Measurements from ENCODE around the gene CTIF.

Gene CTIF

DNA sequence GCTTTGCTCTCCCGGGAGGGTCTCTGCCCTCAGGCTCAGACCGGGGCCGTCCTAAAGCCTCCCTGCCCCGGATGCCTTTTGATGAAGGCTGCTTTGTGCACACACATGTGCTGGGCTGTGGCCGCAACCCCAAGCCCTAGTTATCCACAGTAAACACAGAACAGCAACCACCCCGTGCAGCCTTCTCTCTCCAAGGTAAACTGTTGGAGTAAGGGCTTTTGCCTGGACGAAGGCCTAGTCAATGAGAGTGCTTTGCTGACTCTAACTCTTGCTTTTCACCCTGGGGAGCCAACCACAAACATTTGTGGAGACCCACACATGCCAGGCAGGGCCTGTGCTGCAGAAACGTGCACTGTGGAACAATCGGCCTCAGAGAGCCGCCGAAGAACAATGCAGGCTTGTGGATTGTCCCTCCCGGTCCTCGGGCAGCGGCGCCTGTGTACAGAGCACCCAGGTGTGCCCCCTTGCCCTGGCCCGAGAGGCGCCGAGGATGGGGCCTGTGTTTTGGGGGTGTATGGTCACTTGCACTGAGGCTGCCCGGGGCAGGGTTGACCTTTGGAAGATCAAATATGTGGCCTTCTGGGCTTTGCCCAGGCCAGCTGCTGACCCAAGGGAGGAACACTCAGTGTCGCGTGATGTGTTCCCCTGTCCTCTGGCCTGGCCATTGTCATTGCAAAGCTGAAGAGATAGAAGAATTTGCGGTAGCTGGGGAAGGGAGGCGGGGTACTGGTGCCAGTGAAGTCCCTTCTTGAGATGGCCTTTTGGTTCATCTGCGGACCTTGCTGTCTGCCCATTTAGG lies 37.0 kb downstream of the CTIF start:
- DNase-seq, result no peak

DNA sequence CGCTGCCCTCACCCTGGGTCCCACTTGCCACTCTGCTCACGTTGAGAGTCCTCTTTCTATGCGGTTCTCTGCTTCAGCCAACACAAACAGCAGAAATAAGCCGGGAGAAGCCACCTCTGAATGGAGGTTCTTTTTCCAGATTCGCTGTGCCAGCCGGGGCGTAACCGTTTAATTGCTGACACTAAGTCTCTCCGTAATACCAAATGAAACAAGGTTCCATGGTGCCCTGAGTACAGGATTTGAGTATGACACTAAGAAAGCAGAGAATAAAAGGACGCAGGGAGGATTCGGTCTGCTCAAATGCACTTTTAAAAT lies 37.6 kb downstream of the CTIF start:
- no peak for DNase-seq

DNA sequence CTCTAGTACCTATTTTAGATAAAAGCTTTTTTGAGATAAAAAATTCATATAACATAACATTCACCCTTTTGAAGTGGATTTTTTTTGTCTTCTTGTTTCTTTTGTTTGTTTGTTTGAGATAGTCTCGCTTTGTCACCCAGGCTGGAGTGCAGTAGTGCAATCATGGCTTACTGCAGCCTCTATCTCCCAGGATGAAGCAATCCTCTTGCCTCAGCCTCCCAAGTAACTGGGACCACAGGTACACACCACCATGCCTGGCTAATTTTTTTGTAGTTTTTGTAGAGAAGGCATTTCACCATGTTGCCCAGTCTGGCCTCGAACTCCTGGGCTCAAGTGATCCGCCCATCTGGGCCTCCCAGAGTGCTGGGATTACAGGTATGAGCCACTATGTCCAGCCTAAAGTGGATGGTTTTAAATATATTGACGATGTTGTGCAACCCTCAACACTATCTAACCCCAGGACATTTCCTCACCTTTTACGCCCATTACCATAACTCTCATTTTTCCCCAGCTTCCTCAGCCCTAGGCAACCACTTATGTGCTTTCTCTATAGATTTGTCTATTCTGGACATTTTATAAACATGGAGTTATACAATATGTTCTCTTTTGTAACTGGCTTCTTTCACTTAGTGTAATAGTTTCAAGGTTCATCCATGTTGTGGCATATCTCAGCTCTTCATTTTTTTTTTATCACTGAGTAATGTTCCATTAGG lies 38.8 kb downstream of the CTIF start:
- DNase-seq, result no peak

DNA sequence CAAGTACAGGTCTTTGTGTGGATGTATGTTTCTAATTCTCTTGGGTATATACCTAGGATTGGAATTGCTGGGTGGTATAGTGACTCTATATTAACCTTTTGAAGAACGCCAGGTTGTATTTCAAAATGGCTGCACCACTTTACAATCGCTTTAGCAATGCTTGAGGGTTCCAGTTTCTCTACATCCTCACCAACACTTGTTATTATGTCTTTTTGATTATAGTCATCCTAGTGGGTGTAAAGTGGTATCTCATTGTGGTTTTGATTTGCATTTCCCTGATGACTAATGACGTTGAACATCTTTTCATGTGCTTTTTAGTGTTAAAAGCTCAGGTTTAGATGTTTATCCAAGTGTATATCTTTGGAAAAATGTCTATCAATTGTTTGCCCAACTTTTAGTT lies 39.5 kb downstream of the CTIF start:
- DNase-seq, result no peak

DNA sequence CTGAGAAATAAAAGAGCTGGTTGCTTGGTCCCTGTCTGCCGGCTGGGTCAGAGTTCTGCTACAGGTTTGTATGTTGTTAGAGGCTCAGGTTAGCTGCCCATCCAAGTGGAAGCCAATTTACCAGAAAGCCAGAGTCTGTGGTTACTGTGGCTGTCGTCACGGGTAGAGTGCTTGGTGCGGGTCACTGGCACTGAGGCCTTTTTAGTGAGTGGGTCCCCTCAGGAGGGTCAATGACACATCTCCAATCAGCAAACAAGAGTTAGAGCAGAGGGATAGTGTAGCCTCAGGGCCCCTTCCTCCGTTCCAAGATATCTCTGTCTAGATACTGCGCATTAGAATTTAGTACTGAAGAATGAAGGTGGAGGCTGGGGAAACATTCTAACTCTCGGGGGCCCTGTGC lies 41.2 kb downstream of the CTIF start:
- DNase-seq, result no peak

GRCh38 chr18:48580782-48581181 lies 42.0 kb downstream of the CTIF start:
- no peak for DNase-seq

DNA sequence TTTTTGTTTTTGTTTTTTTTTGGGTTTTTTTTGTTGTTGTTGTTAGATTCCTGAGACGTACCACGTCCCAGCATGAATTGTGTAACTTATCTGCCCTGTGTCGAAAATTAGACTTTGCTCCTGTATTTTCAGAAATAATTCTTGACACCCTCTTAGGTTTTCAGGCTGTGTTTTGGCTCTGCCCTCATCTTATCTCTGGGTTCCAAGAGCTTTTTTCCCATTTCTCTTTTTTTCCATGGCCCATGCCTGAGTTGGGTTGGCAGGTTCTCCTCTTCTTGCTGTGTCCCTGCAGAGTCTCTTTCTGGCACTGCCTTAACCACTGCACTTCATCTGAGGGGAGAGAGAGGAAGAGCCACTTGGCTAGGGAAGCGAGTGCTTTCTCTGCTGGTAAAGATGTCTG lies 42.4 kb downstream of the CTIF start:
- no peak for DNase-seq

DNA sequence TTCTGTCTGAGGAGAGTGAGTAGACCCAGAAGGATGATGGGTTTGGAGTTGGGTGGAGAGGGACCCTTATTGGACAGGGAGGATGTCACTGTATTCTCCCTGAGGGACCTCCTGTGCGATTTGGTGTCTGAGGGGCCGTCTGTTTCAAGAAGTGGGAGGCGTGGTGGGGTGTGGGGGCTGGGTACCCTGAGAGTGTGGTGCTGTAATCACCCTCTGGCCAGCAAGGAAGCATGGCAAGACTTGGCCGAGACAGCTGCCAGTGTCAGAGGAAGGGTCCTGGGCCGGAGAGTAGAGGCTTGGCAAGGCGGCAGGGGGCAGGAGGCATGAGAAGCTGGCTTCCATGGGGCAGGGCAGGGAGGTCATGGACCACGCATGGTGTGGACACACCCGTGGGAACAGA lies 43.1 kb downstream of the CTIF start:
- no peak for DNase-seq

DNA sequence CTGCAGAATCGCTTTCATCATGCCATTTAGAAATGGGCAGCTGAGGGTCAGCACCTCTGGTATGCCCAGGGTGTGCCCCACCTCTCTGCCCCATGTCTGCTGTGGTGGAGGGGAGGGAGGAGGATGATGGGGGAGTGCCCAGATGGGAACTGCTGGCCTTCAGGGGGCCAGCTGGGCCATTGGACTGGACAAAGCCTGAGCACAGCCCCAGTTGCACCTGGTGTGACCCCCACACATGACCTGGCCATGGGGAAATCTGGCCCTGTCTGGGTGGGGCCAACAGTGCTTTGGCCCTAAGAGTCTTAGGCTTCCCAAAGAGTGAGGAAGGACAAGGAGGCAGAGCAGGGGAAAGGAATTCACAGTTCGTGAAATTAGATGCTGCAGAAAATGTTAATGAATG lies 44.1 kb downstream of the CTIF start:
- DNase-seq, result no peak

- no peak for DNase-seq
Observed at GRCh38 chr18:48583573-48583972, 44.7 kb downstream of the CTIF start.

- DNase-seq, result no peak
Observed at GRCh38 chr18:48589797-48590519, 51.1 kb downstream of the CTIF start.

- DNase-seq, result no peak
Observed at GRCh38 chr18:48590678-48591077, 51.8 kb downstream of the CTIF start.

GRCh38 chr18:48592540-48593171 lies 53.8 kb downstream of the CTIF start:
- no peak for DNase-seq

GRCh38 chr18:48594471-48595094 lies 55.8 kb downstream of the CTIF start:
- DNase-seq, result no peak

DNA sequence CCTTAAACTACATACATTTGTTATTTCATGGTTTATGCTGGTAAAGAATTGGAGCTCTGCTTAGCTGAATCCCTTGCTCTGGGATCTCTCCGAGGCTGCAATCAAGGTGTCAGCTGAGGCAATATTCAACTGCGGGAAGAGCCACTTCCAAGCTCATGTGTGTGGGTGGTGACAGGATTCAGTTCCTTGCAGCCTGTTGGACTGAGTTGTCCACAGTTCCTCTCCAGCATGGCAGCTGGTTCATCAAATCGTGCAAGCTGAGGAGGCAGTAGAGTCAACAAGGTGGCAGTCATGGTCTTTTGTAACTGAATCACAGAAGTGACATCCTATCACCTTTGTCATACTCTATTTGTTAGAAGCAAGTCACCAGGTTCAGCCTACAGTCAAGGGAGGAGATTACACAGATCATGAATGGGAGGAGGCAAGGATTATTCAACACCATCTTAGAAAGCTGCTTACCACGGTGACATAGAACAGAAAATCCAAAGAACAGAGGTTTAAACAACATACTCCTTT lies 56.9 kb downstream of the CTIF start:
- DNase-seq, result peak in 1 of 4 experiments; percentile 5

GRCh38 chr18:48597110-48597509 lies 58.3 kb downstream of the CTIF start:
- DNase-seq, result no peak

DNA sequence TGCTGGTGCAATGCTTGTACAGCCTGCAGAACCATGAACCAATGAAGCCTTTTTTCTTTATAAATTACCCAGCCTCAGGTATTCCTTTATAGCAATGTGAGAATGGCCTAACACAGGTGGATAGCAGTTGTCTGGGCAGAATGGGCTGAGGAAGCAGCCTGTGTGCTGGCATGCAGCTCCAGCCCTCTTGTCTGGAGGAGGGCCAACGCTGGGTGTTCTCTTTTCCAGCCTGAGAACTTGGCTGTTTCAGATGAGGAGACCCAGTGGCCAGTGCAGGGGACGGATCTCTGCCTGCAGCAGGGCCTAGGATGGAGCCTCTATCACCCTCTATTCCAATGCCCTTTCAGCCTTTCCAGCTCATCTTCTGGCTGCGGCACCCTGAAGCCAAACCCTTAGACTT lies 58.8 kb downstream of the CTIF start:
- DNase-seq, result no peak

DNA sequence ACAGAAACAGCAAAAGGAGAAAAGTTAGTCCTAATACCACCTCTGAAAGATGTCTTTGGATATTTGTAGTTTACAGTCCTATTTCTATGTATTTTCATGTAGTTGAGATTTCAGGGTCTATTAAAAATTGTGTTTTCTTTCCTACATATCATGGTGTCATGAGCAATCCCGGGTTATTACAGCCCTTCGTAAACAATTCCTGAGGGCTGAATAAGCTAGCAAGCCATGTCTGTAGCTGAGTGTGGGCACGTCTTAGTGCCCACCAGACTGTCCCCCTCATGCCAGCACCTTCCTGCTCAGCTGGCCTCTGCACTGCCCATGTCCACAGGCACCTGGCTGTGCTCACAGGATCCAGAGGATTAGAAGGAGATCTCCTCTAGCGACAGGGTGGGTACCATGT lies 60.6 kb downstream of the CTIF start:
- DNase-seq, result no peak

GRCh38 chr18:48600046-48600445 lies 61.2 kb downstream of the CTIF start:
- no peak for DNase-seq

DNA sequence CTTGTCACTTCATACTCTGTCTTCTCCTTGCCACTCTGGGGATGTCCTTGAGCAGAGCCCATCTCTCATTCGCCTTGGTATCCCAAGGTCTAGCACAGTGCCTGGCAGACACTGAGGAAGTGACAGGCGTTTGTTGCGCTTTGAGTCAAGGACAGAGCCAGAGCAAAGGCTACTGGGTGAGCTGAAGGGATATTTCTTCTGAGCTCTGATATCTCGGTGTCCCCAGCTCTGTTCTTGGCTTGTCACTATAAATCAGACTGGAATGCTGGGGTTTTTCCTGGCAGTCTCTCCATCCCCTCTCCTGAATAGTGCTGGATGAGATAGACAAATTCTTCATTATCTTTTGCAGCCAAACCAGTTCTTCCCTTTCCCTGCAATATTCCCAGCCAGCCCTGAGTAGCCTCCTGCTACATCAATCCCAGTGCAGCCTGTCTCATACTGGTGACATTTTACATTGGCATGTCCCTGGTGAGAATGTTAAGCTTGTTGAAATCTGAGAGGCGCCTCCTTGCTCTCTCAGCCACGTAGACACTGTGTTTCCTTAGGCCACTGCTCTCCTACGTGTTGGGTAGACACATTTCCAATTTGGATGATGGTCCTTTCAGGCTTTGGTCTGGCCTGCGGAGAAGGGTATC lies 61.7 kb downstream of the CTIF start:
- DNase-seq, result no peak

- no peak for DNase-seq
Observed at GRCh38 chr18:48601343-48601742, 62.5 kb downstream of the CTIF start.

DNA sequence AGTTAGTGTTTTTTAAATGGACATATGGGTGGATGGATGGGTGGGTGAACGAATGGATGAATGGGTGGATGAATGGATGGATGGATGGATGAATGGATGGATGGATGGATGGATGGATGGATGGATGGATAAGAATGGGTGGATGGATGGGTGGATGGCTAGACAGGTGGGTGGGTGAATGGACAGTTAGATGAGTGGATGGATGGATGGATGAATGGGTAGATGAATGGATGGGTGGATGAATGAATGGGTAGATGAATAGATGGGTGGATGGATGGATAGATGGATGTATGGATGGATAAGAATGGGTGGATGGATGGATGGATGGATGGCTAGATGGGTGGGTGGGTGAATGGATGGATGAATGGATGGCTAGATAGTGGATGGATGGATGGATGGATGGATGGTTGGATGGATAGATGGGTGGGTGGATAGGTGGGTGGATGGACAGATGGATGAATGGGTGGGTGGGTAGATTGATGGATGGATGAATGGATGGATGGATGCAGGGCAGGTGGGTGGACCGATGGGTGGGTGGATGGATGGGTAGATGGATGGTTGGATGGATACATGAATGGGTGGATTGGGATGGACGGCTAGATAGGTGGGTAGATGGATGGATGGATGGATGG lies 64.0 kb downstream of the CTIF start:
- no peak for DNase-seq
